GM04504 (cell line): ENCODE results near the gene TRIM75.
"Not testable (repeated sequence)": the region's sequence is repeated elsewhere in the genome, so short reads cannot be mapped to it uniquely, and the experiment has no call there.

Experiments
- DNase-seq: peaks from one replicate; pipeline ENCODE4 v3.0.0-alpha.2; 2012; ENCODE audit warnings: low read depth

TRIM75 gene

DNA sequence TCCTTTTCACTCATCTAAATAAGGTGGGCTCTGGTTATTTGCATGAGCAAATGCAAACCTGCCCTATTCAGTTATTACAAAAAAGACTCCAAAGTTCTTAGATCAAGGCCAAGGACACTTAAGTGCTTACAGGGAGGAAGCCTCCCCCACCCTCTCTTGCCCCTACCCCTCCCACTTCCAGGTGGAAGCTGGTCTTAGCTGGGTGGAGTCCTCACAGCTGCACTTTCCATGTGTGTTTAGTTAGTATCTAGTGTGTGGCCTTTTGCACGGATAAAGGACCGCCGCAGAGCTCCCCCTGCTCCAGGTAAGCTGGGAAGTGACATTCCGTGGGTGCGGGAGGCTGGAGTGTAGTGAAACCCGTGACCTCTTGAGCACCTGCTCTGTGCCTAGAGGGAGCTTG lies at the start of gene TRIM75:
TSS of gene TRIM75 (plus strand) at position 222 of the 400 bp plus-strand sequence. CDS start 5,282 bp downstream, outside the sequence.
- DNase-seq = no peak

DNA sequence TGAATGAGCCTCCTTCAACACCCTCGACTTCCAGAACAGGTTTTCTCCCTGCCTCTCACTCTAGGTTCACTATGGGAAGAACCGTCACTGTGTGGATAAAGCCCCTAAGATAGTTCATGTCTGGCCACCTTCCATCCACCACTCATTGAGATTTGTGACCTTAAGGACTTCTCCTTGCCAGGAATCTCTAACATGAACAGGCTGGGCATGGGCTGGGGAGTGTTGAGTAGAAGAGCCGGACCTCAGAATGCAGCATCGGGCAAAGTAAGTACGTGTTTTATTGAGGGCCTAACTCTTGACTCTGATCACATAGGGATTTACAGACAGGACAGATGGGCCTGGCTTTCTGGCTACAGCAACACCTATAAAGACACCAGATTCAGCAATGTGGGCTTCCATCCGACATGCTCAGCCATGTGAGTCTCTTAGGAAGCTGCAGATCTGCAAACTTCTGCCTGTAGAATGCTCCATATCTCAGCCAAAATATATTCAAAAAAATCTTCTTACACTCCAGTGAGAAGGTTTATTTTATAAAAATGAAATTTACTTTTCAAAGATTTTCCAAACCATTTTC lies 48.2 kb upstream of the TRIM75 start:
- DNase-seq = no peak

DNA sequence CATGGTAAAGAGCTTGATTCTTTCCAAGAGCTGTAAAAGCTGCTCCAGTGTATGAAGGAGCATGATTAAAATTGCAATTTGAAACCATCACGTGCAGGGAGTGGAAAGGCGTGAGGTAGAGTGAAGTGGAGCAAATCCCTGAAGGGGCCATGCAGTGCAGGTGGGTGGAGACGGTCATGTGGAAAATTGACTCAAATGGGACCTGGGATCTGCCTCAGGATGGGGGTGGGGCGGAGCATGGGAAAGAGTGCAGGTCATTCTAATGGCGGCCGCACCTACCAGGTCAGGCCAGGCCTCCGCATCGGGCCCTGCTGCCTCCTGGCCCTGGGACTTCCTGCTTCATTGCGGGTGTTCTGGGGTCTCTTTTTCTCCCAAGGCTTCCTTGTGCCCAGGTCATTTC lies 47.2 kb upstream of the TRIM75 start:
- no peak for DNase-seq

DNA sequence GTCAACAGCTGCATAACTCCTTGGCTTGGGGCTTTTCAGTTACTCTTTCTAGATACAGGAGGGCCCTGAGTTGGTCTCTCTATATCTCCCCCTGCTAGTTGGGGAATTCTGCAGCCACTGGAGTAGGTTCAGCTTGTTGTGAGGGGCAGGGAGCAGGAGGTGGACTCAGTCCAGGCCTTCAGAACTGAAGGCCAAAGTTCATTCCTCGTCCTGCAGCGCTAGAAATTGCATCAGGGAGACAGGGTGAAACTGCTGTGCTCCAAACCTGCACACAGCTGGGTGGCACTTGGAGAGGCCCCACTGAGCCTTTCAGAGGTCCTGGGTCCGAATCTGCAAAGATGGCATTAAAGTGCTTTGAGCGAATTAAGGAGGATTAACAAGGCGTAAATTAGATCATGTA lies 46.8 kb upstream of the TRIM75 start:
- no peak for DNase-seq

DNA sequence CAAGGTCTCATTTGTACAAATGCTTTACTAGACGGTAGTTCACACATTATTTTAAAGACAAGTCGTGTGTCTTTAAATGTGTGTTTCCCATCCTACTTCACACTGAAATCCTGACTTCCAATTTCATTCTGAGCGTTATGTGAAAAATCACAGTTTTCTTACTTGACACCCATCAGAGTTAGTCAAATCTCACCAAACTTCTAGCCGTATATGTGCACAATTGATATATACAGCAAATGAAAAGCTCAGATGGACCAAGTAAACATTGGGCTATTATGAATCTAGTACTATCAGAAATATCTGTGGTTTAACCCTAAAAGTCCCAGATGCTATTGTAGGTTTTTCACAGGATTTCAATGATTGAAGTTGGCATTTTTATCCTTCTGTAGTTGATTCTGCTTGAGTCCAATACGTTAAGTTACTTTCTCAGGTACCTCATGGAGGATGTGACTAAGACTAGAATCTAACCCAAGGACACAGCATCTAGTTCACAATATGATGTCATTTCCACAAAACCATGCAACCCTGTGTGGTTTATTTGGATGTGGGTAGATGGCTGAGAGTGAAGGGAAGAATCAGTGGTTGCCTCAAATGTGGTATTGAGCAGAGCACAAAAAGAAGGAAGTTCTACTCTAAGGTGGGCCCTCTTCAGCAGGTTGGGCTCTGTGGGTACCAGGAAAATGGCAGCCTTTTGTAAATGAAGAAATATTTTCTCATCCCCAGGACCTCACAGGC lies 44.0 kb upstream of the TRIM75 start:
- no peak for DNase-seq

DNA sequence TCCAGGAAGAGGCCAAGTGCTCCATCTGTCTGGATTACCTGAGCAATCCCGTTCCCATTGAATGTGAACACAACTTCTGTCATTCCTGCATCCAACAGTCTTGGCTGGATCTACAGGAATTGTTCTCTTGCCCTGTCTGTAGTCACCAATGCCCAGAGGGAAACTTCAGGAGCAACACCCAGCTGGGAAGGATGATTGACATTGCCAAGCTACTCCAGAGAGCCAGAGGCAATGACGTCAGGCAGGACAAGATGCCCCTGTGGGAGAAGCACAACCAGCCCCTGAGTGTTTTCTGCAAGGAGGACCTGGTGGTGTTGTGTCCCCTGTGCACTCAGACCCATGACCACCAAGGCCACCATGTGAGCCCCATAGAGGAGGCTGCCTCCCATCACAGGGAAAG lies 43.2 kb upstream of the TRIM75 start:
- no peak for DNase-seq

DNA sequence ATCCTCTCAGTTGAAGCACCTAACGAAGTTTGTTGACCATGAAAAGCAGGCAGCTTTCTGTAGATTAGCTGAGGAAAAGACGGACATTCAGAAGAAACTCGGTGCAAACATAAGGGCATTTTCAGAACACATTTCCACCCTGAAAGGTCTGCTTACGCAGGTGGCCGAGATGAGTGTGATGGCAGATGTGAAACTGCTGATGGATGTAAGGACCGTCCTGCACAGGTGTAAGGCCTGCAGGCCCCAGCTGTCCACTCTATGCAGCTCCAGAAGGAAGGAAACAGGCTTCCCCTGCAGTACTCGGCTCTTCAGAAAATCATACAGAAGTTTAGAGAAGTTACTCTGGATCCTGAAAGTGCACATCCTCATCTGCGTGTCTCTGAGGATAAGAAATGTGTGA lies 42.7 kb upstream of the TRIM75 start:
- DNase-seq = no peak

DNA sequence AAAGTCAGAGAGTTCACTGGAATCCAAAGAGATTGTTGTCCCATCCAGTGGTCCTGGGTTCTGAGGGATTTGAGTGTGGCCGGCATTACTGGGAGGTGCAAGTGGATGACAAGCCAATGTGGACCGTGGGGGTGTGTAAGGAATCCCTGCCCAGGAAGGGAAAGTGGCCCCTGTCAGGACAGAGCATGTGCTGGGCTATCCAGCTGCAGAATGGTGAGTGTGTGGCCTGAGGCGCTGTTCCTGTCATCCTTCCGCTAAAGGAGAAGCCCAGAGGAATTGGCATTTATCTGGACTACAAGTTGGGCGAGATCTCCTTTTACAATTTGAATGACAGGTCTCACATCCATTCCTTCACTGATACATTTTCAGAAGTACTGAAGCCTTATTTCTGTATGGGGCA lies 42.3 kb upstream of the TRIM75 start:
- DNase-seq = no peak

DNA sequence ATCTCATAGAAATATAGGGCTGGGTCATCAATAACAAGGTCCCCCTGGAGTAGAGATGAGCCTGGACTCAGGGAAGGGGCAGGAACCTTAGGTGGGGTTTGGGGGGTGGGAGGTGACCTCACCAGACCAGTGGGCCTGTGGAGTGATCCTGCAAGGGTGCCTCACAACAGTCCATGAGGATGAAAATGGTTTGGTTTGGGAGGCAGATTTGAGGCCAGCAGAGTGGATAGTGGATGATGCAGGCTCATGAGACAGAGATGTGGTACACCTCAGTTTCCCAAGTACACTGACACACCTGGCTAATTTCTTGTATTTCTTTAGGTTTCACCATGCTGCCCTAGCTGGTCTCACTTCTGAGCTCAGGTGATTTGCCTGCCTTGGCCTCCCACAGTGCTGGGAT lies 40.0 kb upstream of the TRIM75 start:
- DNase-seq = no peak

DNA sequence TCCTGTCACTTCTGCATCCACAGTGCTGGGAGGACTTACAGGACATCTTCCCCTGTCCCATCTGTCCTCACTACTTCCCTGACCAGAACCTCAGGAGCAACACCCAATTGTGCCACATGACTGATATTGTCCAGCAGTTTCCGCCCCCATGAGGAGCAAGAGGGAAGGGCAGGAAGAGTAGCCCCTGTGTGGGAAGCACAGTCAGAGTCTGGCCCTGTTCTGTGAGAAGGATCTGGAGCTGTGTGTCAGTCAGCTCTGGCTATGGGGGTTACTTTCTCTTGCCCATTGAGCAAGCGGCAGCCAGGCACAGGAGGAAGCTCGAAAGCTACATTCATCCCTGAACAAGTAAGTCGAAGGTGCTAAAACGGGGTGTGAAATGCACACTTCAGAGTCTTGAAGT lies 36.7 kb upstream of the TRIM75 start:
- no peak for DNase-seq

DNA sequence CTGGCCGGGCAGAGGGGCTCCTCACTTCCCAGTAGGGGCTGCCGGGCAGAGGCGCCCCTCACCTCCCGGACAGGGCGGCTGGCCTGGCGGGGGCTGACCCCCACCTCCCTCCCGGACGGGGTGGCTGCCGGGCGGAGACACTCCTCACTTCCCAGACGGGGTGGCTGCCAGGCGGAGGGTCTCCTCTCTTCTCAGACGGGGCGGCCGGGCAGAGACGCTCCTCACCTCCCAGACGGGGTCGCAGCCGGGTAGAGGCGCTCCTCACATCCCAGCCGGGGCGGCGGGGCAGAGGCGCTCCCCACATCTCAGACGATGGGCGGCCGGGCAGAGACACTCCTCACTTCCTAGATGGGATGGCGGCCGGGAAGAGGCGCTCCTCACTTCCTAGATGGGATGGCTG lies 33.7 kb upstream of the TRIM75 start:
- DNase-seq = not testable (repeated sequence)

DNA sequence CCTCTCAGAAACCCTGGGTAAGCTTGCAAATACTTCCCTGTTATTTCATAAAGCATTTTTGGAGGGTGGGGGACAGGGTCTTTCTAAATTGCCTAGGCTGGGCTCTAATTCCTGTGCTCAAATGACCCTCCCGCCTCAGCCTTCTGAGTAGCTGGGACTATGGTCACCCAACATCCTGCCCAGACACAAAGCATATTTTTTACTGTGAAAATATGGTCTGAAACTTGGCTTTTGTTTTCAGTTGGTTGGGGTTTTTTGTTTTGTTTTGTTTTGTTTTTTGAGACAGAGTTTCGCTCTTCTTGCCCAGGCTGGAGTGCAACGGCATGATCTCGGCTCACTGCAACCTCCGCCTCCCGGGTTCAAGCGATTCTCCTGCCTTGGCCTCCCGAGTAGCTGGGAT lies 27.9 kb upstream of the TRIM75 start:
- DNase-seq = not testable (repeated sequence)

DNA sequence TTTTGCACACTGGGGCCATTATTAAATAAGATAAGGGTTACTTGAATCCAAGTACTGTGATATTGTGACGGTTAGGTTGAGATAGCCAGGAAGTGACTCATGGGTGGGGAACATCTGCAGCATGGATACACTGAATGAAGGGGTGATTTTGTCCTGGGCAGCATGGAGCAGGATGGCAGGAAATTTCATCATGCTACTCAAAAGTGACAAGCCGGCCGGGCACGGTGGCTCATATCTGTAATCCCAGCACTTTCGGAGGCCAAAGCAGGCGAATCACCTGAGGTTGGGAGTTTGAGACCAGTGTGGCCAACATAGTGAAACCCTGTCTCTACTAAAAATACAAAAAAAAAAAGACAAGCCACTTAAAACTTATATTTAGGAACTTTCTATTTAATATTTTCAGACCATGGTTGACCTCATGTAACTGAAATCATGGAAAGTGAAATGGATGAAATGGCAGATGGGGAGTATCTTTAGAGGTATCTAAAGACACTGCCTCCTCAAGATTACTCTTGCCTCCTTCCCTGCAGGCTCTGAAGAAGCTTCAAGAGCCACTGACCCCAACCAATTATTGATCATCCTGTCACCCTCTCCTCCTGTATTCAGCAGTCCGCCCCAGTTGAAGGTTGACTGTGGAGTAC lies 25.8 kb upstream of the TRIM75 start:
- DNase-seq = no peak

DNA sequence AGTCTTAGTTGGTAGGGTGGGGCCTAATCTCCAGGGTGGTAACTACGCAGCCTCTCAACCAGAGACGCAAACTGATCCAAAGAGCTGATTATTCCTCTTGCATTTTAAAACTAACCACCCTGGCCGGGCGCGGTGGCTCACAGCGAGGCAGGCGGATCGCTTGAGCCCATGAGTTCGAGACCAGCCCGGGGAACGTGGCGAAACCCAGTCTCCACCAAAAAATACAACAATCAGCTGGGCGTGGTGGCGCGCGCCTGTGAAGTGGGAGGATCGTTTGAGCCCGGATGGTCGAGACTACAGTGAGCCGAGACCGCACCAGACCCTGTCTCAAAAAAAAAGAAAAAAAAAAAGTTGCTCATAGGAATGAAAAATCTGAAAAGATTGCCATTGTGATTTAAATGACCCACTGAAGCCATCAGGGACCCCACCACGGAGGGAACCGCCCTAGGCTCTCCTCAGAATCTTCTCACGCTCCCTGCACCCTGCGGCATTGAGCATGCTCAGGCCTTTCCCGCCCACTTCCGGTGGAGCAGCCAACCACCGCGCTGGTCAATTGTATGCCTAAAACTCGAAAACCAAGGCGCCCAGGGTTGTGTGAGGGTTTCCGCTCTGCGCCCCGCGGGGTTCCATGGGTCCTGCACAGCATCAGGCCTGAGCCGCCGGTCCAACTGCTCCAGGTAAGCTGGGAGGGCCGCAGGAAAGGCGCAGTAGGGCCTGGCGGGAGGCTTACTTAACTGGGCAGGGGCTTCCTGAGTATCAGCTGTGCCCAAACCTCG lies 22.0 kb upstream of the TRIM75 start, which contains the start of gene TRIM60:
TSS of gene TRIM60 (plus strand) at position 564 of the 776 bp plus-strand sequence. CDS start 8,074 bp downstream, outside the sequence.
- no peak for DNase-seq

DNA sequence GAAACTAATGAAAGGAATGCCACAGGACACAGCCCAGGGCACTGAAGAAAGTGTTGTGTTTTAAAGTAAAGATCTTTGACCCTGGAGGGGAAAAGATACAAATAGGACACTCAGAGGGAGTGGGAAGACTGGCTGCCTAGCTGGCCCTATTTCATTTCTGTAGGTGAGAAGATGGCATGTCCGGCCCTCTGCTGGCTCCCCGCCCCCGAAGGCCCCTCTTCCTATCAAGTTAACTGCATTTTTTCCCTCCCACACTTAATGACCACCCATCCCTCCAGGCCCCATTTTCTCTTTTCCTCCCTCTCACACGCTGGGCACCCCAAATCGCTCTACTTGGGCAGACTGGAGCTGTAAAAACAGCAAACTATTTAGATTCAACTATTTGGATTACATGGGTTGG lies 5.5 kb upstream of the TRIM75 start:
- DNase-seq = no peak

DNA sequence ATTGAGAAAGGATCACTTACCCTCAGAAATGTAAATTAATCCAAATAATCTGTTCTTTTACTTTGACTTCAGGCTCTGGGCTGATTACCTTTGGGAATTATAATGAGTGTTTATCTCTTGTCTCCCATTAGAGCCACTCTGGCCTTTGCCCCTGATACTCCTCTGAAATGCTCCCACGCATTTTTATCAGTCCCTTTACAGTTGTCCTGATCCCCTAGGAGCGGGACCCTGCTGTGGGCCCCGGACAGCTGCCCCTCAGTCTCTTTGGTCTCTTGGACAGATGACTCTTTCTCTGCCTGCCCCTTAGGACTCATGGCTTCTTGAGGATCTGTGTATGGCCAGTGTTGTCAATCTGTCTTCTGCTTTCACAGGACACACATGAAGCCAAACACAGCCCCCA lies 1.0 kb upstream of the TRIM75 start:
- no peak for DNase-seq

DNA sequence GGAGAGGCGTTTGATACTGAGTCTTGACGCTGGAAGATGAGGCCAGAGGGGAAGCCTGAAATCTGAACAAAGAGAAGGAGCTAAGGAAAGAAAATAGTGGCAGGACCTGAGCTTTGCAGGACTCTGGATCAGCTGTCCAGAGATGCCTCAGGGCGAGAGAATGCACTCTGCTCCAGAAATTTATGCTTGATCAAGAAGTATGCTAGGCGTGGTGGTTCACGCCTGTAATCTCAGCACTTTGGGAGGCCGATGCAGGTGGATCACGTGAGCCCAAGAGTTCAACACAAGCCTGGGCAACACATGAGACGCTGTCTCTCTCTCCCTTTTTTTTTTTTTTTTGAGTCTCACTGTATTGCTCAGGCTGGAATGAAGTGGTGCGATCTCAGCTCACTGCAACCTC lies 1.9 kb downstream of the TRIM75 start:
- DNase-seq = no peak

DNA sequence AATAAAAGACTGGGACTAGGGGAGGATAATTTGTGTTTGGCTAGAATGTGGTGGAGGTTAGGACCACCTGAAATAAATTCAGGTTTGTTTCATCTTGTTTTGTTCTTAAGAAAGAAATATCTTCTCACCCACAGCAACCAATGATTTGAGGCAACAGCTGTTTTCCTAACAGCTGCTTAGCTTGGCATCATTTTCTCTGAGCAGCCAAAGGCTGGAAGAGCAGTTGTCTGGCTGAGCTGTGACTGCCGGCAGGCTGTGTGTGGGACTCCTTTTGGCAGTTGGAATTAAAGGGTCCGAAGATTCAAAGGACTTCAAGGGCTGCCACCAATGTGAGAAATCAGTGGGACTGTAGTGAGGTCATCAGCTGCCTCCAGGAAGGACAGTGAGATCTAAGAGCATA lies 5.0 kb downstream of the TRIM75 start:
- DNase-seq = no peak

DNA sequence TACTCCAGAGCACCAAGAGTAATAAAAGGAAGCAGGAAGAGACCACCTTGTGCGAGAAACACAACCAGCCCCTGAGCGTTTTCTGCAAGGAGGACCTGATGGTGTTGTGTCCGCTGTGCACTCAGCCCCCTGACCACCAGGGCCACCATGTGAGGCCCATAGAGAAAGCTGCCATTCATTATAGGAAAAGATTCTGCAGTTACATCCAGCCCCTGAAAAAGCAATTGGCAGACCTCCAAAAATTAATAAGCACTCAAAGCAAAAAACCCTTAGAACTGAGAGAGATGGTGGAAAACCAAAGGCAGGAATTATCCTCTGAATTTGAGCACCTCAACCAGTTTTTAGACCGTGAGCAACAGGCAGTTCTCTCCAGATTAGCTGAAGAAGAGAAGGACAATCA lies 5.7 kb downstream of the TRIM75 start:
- DNase-seq = no peak

DNA sequence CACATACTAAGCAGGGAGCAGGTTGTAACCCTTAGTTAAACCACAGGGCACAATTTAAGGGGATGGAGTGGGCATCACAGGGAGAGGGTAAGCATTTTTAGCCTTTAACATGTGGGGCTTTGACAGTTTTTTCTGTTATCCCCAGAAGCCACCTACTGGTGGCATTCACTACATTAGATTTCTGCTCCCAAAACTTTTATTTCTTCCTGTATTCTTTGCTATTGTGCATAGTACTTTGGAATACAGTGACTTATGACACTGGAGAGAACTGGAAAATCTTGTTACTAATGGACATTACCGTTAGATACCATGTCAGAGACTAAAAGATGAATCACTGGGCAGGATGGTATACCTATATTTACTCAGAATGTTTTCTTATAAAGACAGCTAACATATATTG lies 7.3 kb downstream of the TRIM75 start:
- DNase-seq = no peak

DNA sequence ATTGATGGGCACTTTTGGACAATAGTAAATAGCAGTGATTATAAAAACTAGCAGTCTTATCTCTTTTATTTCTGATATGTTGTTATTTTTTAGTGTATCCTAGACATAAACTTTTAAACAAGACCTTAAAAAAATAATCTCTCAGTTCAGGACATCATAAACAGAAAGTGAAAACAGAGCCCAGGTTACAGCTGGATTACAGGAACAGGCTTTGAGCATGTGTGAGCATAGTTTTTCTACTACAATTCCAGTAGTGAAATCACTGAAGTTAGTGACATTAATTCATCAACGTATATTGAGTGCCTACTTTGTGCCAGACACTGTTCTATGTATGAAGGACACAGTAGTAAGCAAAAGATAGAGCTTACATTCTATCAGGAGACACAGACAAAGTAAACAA lies 16.9 kb downstream of the TRIM75 start:
- no peak for DNase-seq

DNA sequence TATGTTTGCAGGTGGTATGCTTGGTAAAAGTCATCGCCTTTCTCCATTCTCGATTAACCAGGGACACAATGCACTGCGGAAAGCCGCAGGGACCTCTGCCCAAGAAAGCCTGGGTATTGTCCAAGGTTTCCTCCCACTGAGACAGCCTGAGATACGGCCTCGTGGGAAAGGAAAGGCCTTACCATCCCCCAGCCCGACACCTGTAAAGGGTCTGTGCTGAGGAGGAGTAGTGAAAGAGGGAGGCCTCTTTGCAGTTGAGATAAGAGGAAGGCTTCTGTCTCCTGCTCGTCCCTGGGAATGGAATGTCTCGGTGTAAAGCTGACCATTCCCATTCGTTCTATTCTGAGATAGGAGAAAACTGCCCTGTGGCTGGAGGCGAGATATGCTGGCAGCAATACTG lies 19.7 kb downstream of the TRIM75 start:
- DNase-seq = not testable (repeated sequence)
